Ishikawa (cell line): ENCODE measurements around the gene GTF2F2.
A peak's percentile ranks its signal among the peaks of the same experiment; 100 is the strongest.

ENCODE experiments used
- CEBPB ChIP-seq: IDR thresholded peaks from 2 replicates; pipeline ENCODE4 v1.6.1; 2012
- CREB1 ChIP-seq: IDR thresholded peaks from 2 replicates; pipeline ENCODE4 v1.6.1; 2012; ENCODE audit warnings: low read depth
- EGR1 ChIP-seq: IDR thresholded peaks from 2 replicates; pipeline ENCODE4 v1.6.1; 2012
- EP300 ChIP-seq: IDR thresholded peaks from 2 replicates; pipeline ENCODE4 v1.6.1; 2012; ENCODE audit warnings: borderline replicate concordance
- FOXM1 ChIP-seq: IDR thresholded peaks from 2 replicates; pipeline ENCODE4 v1.6.1; 2012; ENCODE audit warnings: low read depth, borderline replicate concordance
- MAX ChIP-seq: IDR thresholded peaks from 2 replicates; pipeline ENCODE4 v1.6.1; 2012
- NFIC ChIP-seq: IDR thresholded peaks from 2 replicates; pipeline ENCODE4 v1.6.1; 2012
- RAD21 ChIP-seq: IDR thresholded peaks from 2 replicates; pipeline ENCODE4 v1.6.1; 2012; ENCODE audit warnings: low read depth
- REST ChIP-seq: IDR thresholded peaks from 2 replicates; pipeline ENCODE4 v1.6.1; 2012; ENCODE audit warnings: low read depth, mild to moderate bottlenecking
- TAF1 ChIP-seq: IDR thresholded peaks from 2 replicates; pipeline ENCODE4 v1.6.1; 2012; ENCODE audit warnings: low read depth, mild to moderate bottlenecking
- TCF12 ChIP-seq: IDR thresholded peaks from 2 replicates; pipeline ENCODE4 v1.6.1; 2012; ENCODE audit warnings: low read depth
- TEAD4 ChIP-seq: IDR thresholded peaks from 2 replicates; pipeline ENCODE4 v1.6.1; 2012
- USF1 ChIP-seq: IDR thresholded peaks from 2 replicates; pipeline ENCODE4 v1.6.1; 2012
- YY1 ChIP-seq: IDR thresholded peaks from 2 replicates; pipeline ENCODE4 v1.6.1; 2012; ENCODE audit warnings: low read depth
- ZBTB7A ChIP-seq: IDR thresholded peaks from 2 replicates; pipeline ENCODE4 v1.6.1; 2012; ENCODE audit warnings: low read depth

The GTF2F2 gene

GRCh38 chr13:45200701-45201232 lies 80.5 kb downstream of the GTF2F2 start, which contains the start of gene KCTD4:
Gene KCTD4 (minus strand): TSS chr13:45201045. CDS start chr13:45194567, 6,478 bp downstream.
- TF ChIP-seq CEBPB (no peak), EP300 (no peak), CREB1 (no peak), NFIC (no peak), YY1 (no peak), TCF12 (no peak), REST (no peak), EGR1 (no peak), USF1 (no peak), TAF1 (no peak), MAX (no peak), ZBTB7A (no peak), FOXM1 (no peak), RAD21 (no peak), TEAD4 (no peak)

GRCh38 chr13:45205124-45205523 lies 84.8 kb downstream of the GTF2F2 start:
- no peak for TF ChIP-seq RAD21
- no peak for TF ChIP-seq CREB1
- no peak for TF ChIP-seq ZBTB7A
- TF ChIP-seq TCF12 = no peak
- no peak for TF ChIP-seq FOXM1
- TF ChIP-seq NFIC = no peak
- TF ChIP-seq REST = no peak
- TF ChIP-seq CEBPB = no peak
- TF ChIP-seq TEAD4 = no peak
- no peak for TF ChIP-seq MAX
- no peak for TF ChIP-seq EGR1
- TF ChIP-seq EP300 = no peak

- TF ChIP-seq TCF12 (peak; percentile 64), FOXM1 (peak; percentile 73), USF1 (no peak), TAF1 (no peak), CEBPB (no peak), TEAD4 (peak; percentile 91), EP300 (peak; percentile 80; the same call in 1 of the 2 replicates), NFIC (peak; percentile 43; the same call in 1 of the 2 replicates)
Observed at GRCh38 chr13:45206340-45206739, 86.0 kb downstream of the GTF2F2 start.

GRCh38 chr13:45207319-45207718 lies 87.0 kb downstream of the GTF2F2 start:
- TF ChIP-seq ZBTB7A (no peak), MAX (no peak), REST (no peak), TCF12 (no peak), TAF1 (no peak), YY1 (no peak), CEBPB (no peak), RAD21 (no peak), NFIC (no peak; the same call in 1 of the 2 replicates)
